Dendritic cell treated with granulocyte-macrophage colony-stimulating factor and Interleukin-4, amounts not matched to agents 40 ng/mL and 50 ng/mL, for 4 days (primary cell): ENCODE measurements around the gene CLDN5.

Experiments
- H3K27ac Mint-ChIP-seq: one replicate; pipeline ENCODE4 v1.8.0; 2022; ENCODE audit warnings: mild to moderate bottlenecking, mixed read lengths
- H3K27me3 Mint-ChIP-seq: one replicate; pipeline ENCODE4 v1.8.0; 2022; ENCODE audit warnings: mild to moderate bottlenecking, mixed read lengths
- H3K36me3 Mint-ChIP-seq: one replicate; pipeline ENCODE4 v1.8.0; 2022; ENCODE audit warnings: low read depth, mixed read lengths
- H3K4me1 Mint-ChIP-seq: one replicate; pipeline ENCODE4 v1.8.0; 2022; ENCODE audit warnings: low read depth, mixed read lengths
- H3K4me3 Mint-ChIP-seq: one replicate; pipeline ENCODE4 v1.8.0; 2022; ENCODE audit warnings: mild to moderate bottlenecking, moderate library complexity, mixed read lengths
- H3K9me3 Mint-ChIP-seq: one replicate; pipeline ENCODE4 v1.8.0; 2022; ENCODE audit warnings: mixed read lengths
- intact Hi-C: fragments of 100-400 bp; cut with micrococcal nuclease; formaldehyde crosslinking; loops from one replicate; pipeline ENCODE4 v1.15.0; 2022

CLDN5 gene

GRCh38 chr22:19522190-19522880 lies 1.9 kb downstream of the CLDN5 start:
- no peaks in the 10 kb centered on the region for H3K36me3 Mint-ChIP-seq
- no peak overlapping the region for H3K4me3 Mint-ChIP-seq
- no peaks in the 10 kb centered on the region for H3K9me3 Mint-ChIP-seq
- intact Hi-C loops = no loop called here
- peaks cover 47% of the 10 kb centered on the region for H3K27me3 Mint-ChIP-seq
- H3K4me1 Mint-ChIP-seq = peaks cover 12% of the 10 kb centered on the region
- H3K27ac Mint-ChIP-seq = no peak overlapping the region

- no peak overlapping the region for H3K27ac Mint-ChIP-seq
- H3K4me3 Mint-ChIP-seq = no peak overlapping the region
- no peaks in the 10 kb centered on the region for H3K9me3 Mint-ChIP-seq
- intact Hi-C loops = no loop called here
- peaks cover 12% of the 10 kb centered on the region for H3K4me1 Mint-ChIP-seq
- H3K27me3 Mint-ChIP-seq = peaks cover 38% of the 10 kb centered on the region
- no peaks in the 10 kb centered on the region for H3K36me3 Mint-ChIP-seq
These were observed 3.5 kb downstream of the CLDN5 start for GRCh38 chr22:19520566-19521305.

GRCh38 chr22:19520007-19520406 lies 4.2 kb downstream of the CLDN5 start:
- no peaks in the 10 kb centered on the region for H3K36me3 Mint-ChIP-seq
- peaks cover 12% of the 10 kb centered on the region for H3K4me1 Mint-ChIP-seq
- H3K27ac Mint-ChIP-seq = no peak overlapping the region
- H3K27me3 Mint-ChIP-seq = peaks cover 30% of the 10 kb centered on the region
- intact Hi-C loops = no loop called here
- H3K4me3 Mint-ChIP-seq = no peak overlapping the region
- no peaks in the 10 kb centered on the region for H3K9me3 Mint-ChIP-seq

DNA sequence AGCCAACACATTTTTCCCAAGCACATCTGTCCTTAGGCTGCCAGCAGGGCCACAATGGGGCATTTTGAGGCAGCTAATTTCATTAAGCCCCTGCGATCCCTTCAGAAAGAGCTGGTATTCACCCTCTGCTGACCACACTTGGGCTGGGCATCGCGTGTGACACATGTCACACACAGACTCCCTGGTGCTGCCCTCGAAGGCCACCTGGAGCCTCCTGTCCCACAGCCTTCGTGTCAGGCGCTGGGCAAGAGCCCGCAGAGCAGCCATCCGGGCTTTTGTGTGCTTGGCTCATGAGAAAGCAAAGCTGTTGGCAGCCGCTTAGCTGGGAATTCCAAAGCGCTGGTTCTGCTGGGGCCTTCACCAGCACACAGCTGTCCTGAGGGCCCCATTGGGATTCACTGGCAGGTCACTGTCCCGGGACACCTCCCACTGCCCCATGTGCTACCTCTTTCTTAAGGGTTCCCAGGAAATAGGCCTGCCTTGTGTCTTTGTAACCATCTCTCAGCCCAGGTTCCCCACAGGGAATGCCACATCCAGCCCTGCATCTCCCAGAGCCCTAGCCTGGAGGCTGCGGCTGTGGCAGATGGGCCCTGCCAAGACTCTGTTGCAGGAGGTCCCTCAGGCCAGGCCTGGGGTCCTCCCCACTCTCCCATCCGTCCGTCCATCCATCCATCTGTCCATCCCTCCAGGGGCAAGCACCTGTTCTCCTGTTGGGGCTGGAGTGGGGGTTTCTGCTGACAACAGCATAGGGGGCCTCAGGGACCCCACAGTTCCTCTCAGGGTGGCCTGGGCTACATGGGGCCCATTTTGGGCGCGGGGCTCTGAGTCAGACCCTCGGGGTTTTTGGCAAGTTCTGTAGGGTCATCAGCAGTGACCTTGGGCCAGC lies 4.9 kb downstream of the CLDN5 start:
- Mint-ChIP-seq H3K9me3 (no peaks in the 10 kb centered on the region), H3K27ac (no peak overlapping the region), H3K4me3 (no peak overlapping the region), H3K27me3 (peaks cover 23% of the 10 kb centered on the region), H3K36me3 (no peaks in the 10 kb centered on the region), H3K4me1 (peaks cover 6% of the 10 kb centered on the region)
- intact Hi-C loops = no loop called here

- intact Hi-C loops = no loop called here
- Mint-ChIP-seq H3K4me3 (no peak overlapping the region), H3K27ac (no peak overlapping the region)
These were observed 5.6 kb downstream of the CLDN5 start for GRCh38 chr22:19518635-19519034.

DNA sequence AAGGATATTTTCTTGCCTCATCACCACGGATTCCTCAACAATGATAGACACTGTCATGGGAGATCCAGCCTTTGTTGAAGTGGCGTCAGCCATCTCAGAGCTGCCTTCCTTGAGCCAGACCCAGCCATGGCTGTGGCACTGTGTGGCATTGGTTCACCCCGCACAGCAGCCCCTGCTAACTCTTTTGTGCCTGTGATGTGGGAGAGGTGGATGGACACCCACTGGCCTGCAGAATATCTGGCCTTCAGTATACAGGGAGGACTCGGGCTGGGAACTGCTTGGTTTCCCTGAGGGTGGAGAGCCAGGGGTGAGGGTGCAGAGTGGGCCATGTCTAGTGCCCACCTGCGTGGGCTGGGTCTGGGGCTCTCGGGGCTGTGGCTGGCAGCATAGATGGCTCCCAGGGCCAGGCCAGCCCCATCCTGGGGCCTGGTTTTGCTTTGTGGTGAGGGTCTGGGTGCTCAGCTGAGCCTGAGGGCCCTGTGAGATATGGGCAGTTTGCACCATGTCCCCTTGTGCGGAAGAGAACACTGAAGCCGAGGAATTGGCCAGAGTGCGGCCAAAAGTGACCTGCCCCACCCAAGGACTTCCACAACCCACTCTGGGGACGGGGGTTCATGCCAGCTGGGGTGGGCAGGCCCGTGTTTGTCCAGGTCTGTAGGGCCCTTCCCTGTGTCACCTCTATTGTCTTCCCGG lies 6.1 kb downstream of the CLDN5 start:
- Mint-ChIP-seq H3K9me3 (no peaks in the 10 kb centered on the region), H3K4me1 (peaks cover 6% of the 10 kb centered on the region), H3K36me3 (peaks cover 6% of the 10 kb centered on the region), H3K4me3 (no peak overlapping the region), H3K27ac (no peak overlapping the region), H3K27me3 (peaks cover 11% of the 10 kb centered on the region)
- intact Hi-C loops = no loop called here

More at GRCh38 chr22:19518635-19519034, 5.6 kb downstream of the CLDN5 start:
- no peaks in the 10 kb centered on the region for H3K9me3 Mint-ChIP-seq
- peaks cover 17% of the 10 kb centered on the region for H3K27me3 Mint-ChIP-seq
- H3K36me3 Mint-ChIP-seq = peaks cover 4% of the 10 kb centered on the region
- peaks cover 6% of the 10 kb centered on the region for H3K4me1 Mint-ChIP-seq

DNA sequence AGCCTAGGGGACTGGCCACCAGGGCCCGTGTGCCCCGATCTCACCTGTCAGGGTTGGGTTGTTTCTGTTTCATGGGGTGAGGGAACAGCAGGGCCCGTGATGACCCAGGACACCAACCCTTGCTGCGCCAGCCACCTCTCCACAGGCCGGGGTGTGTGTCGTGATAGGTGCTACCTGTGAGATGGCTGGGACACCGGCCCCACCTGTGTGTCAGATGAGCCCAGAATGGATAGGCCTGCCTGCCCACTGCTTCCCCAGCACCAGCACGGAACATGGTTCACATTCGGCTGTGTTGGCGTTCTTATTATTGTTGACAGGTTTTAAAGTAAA lies 7.1 kb downstream of the CLDN5 start:
- peaks cover 6% of the 10 kb centered on the region for H3K36me3 Mint-ChIP-seq

DNA sequence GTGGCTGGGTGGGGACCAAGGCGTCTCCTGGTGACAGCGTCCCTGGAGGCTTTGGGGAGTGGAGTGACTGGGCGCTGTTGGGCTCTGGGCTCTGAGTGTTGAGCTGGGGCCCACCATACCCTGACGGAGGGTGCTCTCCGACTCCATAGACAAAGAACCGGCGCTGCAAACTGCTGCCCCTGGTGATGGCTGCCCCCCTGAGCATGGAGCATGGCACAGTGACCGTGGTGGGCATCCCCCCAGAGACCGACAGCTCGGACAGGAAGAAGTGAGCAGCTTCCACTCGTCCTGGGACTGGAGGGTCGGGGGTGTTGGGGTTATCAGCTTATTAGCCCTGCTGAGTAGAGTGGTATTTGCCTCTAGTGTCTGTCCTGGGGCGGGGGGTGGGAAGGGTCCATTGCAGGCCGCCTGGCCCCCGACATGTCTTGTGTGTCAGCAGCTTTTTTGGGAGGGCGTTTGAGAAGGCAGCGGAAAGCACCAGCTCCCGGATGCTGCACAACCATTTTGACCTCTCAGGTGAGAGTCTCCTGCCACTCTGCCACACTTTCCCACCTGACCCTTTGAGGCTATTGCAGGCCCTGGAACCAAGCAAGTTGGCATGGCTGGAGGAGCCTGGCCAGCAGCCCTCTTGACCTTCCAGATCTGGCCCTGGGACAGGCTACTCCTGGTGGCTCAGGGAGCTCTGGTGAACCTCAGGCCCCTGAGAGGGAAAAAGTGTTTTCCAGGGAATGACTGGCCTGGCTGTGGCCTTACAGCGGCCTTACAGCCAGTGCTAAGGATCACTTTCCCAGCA lies 7.6 kb downstream of the CLDN5 start:
- H3K27ac Mint-ChIP-seq = no peak overlapping the region
- H3K9me3 Mint-ChIP-seq = no peaks in the 10 kb centered on the region
- peaks cover 6% of the 10 kb centered on the region for H3K36me3 Mint-ChIP-seq
- no peak overlapping the region for H3K4me3 Mint-ChIP-seq
- H3K27me3 Mint-ChIP-seq = no peaks in the 10 kb centered on the region
- no peaks in the 10 kb centered on the region for H3K4me1 Mint-ChIP-seq
- intact Hi-C loops = no loop called here

More for the DNA sequence above, 7.1 kb downstream of the CLDN5 start:
- peaks cover 4% of the 10 kb centered on the region for H3K27me3 Mint-ChIP-seq
- H3K4me1 Mint-ChIP-seq = no peaks in the 10 kb centered on the region
- no peak overlapping the region for H3K4me3 Mint-ChIP-seq
- H3K9me3 Mint-ChIP-seq = no peaks in the 10 kb centered on the region
- intact Hi-C loops = no loop called here
- no peak overlapping the region for H3K27ac Mint-ChIP-seq

DNA sequence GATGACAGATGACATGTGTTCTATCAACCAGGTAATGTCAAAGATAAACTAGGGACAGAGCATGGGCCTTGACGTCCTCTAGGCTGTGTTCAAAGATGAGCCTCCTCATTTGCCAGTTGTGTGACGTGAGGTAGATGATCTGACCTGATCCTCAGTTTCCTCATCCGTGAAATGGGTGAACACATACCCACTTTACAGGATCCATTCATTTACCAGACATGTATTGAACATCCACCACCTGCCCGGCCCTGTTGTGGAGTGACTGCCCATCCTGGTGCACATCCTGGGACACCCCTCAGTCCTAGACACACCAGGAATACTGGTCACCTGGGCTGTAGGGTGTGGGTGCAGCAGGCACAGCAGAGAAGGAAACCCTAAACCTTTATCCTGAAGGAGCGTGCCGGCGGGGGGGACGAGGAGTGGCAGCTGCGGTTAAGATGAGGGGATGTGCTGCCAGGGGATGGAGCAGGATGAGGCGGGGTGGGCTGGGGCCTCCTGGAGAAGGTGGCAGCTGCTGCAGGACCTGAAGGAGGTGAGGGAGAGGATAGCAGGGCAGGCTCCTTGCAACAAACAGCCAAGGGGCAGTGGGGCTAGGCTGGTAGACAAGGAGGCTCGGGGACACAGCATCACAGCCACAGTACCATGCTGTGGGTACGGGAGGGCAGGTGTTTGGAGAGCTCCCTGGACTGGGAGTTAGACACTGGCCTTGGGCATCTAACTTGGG lies 8.4 kb downstream of the CLDN5 start:
- Mint-ChIP-seq H3K9me3 (no peaks in the 10 kb centered on the region), H3K4me1 (no peaks in the 10 kb centered on the region), H3K4me3 (no peak overlapping the region), H3K36me3 (peaks cover 6% of the 10 kb centered on the region), H3K27ac (no peak overlapping the region), H3K27me3 (no peaks in the 10 kb centered on the region)
- intact Hi-C loops = no loop called here

DNA sequence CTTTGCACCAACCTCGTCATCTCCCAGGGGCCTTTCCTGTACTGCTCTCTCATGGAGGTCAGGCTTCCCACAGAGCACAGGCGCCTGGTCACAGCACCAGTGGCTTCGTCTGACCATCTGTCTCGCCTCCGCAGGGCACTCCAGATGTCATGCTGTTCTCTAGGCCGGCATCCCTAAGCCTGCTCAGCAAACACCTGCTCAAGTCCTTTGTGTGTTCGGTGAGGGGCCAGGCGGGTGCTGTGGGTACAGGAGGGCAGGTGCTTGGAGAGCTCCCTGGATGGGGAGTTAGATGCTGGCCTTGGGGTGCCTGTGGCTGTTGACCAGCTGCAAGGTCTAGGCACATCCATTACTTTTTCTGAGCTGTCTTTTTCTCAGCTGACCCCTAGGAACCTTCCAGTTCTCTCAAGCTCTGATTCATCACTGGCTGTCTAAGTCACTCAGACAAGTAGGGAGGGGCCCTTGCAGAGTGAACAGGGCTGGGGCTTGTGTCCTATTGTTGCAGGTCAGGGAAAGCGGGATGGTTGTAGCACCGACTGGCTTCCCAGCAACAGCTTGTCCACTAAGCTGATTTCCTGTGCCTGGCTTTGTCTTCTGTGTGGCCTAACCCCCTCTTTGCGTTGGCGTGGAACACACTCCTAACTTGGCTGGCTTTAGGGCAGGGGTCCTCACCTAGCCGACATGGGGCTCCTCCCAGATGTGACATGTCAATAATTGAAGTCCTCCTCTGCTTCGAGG lies 9.2 kb downstream of the CLDN5 start:
- intact Hi-C loops = no loop called here
- H3K4me3 Mint-ChIP-seq = no peak overlapping the region
- no peaks in the 10 kb centered on the region for H3K4me1 Mint-ChIP-seq
- no peaks in the 10 kb centered on the region for H3K27me3 Mint-ChIP-seq
- H3K36me3 Mint-ChIP-seq = peaks cover 6% of the 10 kb centered on the region
- H3K9me3 Mint-ChIP-seq = no peaks in the 10 kb centered on the region
- H3K27ac Mint-ChIP-seq = no peak overlapping the region

GRCh38 chr22:19513823-19514222 lies 10.4 kb downstream of the CLDN5 start:
- intact Hi-C loops = no loop called here
- no peaks in the 10 kb centered on the region for H3K4me1 Mint-ChIP-seq
- no peak overlapping the region for H3K27ac Mint-ChIP-seq
- no peak overlapping the region for H3K4me3 Mint-ChIP-seq
- peaks cover 6% of the 10 kb centered on the region for H3K36me3 Mint-ChIP-seq
- H3K9me3 Mint-ChIP-seq = no peaks in the 10 kb centered on the region
- no peaks in the 10 kb centered on the region for H3K27me3 Mint-ChIP-seq

- Mint-ChIP-seq H3K4me3 (no peak overlapping the region), H3K27ac (no peak overlapping the region), H3K36me3 (peaks cover 6% of the 10 kb centered on the region), H3K9me3 (no peaks in the 10 kb centered on the region), H3K4me1 (no peaks in the 10 kb centered on the region), H3K27me3 (no peaks in the 10 kb centered on the region)
- intact Hi-C loops = no loop called here
These were observed 13.3 kb downstream of the CLDN5 start for GRCh38 chr22:19510919-19511341.
